HCT116 (cell line): ENCODE measurements around the gene IFI27L2. TPM values are rescaled to one million over a fixed set of nuclear protein-coding genes. Genes with fewer than 3 reads are reported as not detected.

ENCODE experiments used
- ATAC-seq: fragments of 200-7000 bp; cut with Tn5 transposase; 2 replicates; pipeline ENCODE4 v1.9.1; 2020; ENCODE audit warnings: mild to moderate bottlenecking, moderate library complexity
- BruUV-seq: library from RNA; stranded (reverse); fragments of 400-500 nt; replicated peaks from 2 replicates; lab custom pipeline; 2021; lab: Mats Ljungman, UMichigan
- CTCF ChIA-PET: fragments of 300-600 bp; sonication (Branson Sonifier 250); formaldehyde crosslinking; loops from one replicate; lab custom pipeline; 2021; ENCODE audit warnings: antibody characterized with exemption; lab: Charles Lee
- POLR2A ChIA-PET: fragments of 300-600, 350-600 bp; sonication (Branson Sonifier 250); formaldehyde crosslinking; loops from one replicate; lab custom pipeline; 2021; ENCODE audit warnings: antibody characterized with exemption; lab: Charles Lee
- RAD21 ChIA-PET, 2 experiments: fragments of 300-600 bp; sonication (Branson Sonifier 250); formaldehyde crosslinking; loops; one replicate each; lab custom pipeline; 2023; ENCODE audit warnings: low total read pairs in 2 of 2; ENCODE audit not compliant: uncharacterized antibody in 2 of 2, unreplicated experiment in 2 of 2, low non-redundant PET in 1 of 2; lab: Charles Lee
- DNase-seq: peaks from one replicate; pipeline ENCODE4 v3.0.0-alpha.2; 2010; ENCODE audit warnings: low read depth, low spot score
- H2AFZ ChIP-seq: fragments of 200-600 bp; shearing (Covaris generic), sonication (generic); 2 replicates; pipeline ENCODE4 v1.6.1; 2017; ENCODE audit warnings: low read depth, mixed run types, mixed read lengths, antibody characterized with exemption, low read length; ENCODE audit not compliant: poor library complexity, severe bottlenecking
- H3K27ac ChIP-seq: 2 replicates; pipeline ENCODE4 v1.5.1; 2012; ENCODE audit warnings: low read depth, low read length
- H3K27me3 ChIP-seq: fragments of 200-600 bp; sonication (generic); 2 replicates; pipeline ENCODE4 v1.6.1; 2016; ENCODE audit warnings: mixed run types, low read length, mixed read lengths; ENCODE audit not compliant: insufficient read depth
- H3K36me3 ChIP-seq, 2 experiments: fragments of 200-500 bp in 1 of 2; fragments of 200-600 bp in 1 of 2; sonication (Bioruptor generic) in 1 of 2; sonication (generic) in 1 of 2; 2 replicates each; pipeline versions ENCODE4 v1.5.1 to v1.6.1; 2014 to 2016; ENCODE audit warnings: low read length in 2 of 2, inconsistent platforms in 1 of 2, mixed read lengths in 1 of 2, mixed run types in 1 of 2; ENCODE audit not compliant: insufficient read depth in 2 of 2, control insufficient read depth in 1 of 2
- H3K4me1 ChIP-seq, 2 experiments: fragments of 200-600 bp in 1 of 2; sonication (generic) in 1 of 2; 2 replicates each; pipeline versions ENCODE4 v1.5.1 to v1.6.1; 2012 to 2017; ENCODE audit warnings: low read length in 2 of 2, inconsistent platforms in 1 of 2, mild to moderate bottlenecking in 1 of 2, mixed read lengths in 1 of 2, mixed run types in 1 of 2, moderate library complexity in 1 of 2; ENCODE audit not compliant: insufficient read depth in 2 of 2, control insufficient read depth in 1 of 2
- H3K4me2 ChIP-seq: fragments of 200-600 bp; sonication (generic); 2 replicates; pipeline ENCODE4 v1.6.1; 2017; ENCODE audit warnings: mixed run types, low read length, mixed read lengths
- H3K4me3 ChIP-seq, 2 experiments: fragments of 200-600 bp in 1 of 2; sonication (generic) in 1 of 2; replicated peaks in 1 of 2; 2 replicates each; pipeline ENCODE4 v1.5.1; 2011 to 2016; ENCODE audit warnings: low read length in 2 of 2, control low read depth in 1 of 2, low read depth in 1 of 2, mild to moderate bottlenecking in 1 of 2, mixed read lengths in 1 of 2, mixed run types in 1 of 2
- H3K79me2 ChIP-seq: fragments of 200-600 bp; sonication (generic); 2 replicates; pipeline ENCODE4 v1.6.1; 2017; ENCODE audit warnings: mild to moderate bottlenecking, mixed run types, low read length, moderate library complexity, mixed read lengths; ENCODE audit not compliant: insufficient read depth
- H3K9ac ChIP-seq: fragments of 200-600 bp; sonication (generic); 2 replicates; pipeline ENCODE4 v1.6.1; 2016; ENCODE audit warnings: low read length, mixed read lengths
- H3K9me2 ChIP-seq: fragments of 200-600 bp; sonication (generic), shearing (Covaris generic); 2 replicates; pipeline ENCODE4 v1.6.1; 2017; ENCODE audit warnings: mixed run types, mild to moderate bottlenecking, moderate library complexity; ENCODE audit not compliant: insufficient read depth
- H3K9me3 ChIP-seq, 2 experiments: fragments of 200-500 bp in 1 of 2; fragments of 200-600 bp in 1 of 2; sonication (Bioruptor generic) in 1 of 2; sonication (generic) in 1 of 2; 2 replicates each; pipeline ENCODE4 v1.6.1; 2014 to 2017; ENCODE audit warnings: low read length in 2 of 2, mixed read lengths in 2 of 2, inconsistent platforms in 1 of 2, low read depth in 1 of 2, mild to moderate bottlenecking in 1 of 2, mixed run types in 1 of 2, moderate library complexity in 1 of 2; ENCODE audit not compliant: control insufficient read depth in 1 of 2, insufficient read depth in 1 of 2
- H4K20me1 ChIP-seq: fragments of 200-600 bp; sonication (generic), shearing (Covaris generic); 2 replicates; pipeline ENCODE4 v1.6.1; 2017; ENCODE audit warnings: mixed run types, mild to moderate bottlenecking, moderate library complexity; ENCODE audit not compliant: insufficient read depth
- CEBPB ChIP-seq: IDR thresholded peaks from 2 replicates; pipeline ENCODE4 v1.6.1; 2012; ENCODE audit warnings: low read depth
- EGR1 ChIP-seq: IDR thresholded peaks from 2 replicates; pipeline ENCODE4 v1.6.1; 2012; ENCODE audit warnings: low read depth
- EZH2 ChIP-seq: fragments of 200-600 bp; sonication (generic); IDR thresholded peaks from 2 replicates; pipeline ENCODE4 v1.6.1; 2017; ENCODE audit warnings: antibody characterized with exemption, mixed run types
- EZH2phosphoT487 ChIP-seq: fragments of 200-600 bp; IDR thresholded peaks from 2 replicates; pipeline ENCODE4 v1.6.1; 2018; ENCODE audit warnings: antibody characterized with exemption, borderline replicate concordance
- FOSL1 ChIP-seq: IDR thresholded peaks from 2 replicates; pipeline ENCODE4 v1.6.1; 2012; ENCODE audit warnings: low read depth
- JUND ChIP-seq: IDR thresholded peaks from 2 replicates; pipeline ENCODE4 v1.6.1; 2012
- POLR2A ChIP-seq: IDR thresholded peaks from 2 replicates; pipeline ENCODE4 v1.7.0; 2011; ENCODE audit warnings: borderline replicate concordance; ENCODE audit not compliant: insufficient read depth, insufficient read length; ENCODE audit errors: extremely low read depth
- POLR2AphosphoS5 ChIP-seq: IDR thresholded peaks from 2 replicates; pipeline ENCODE4 v1.6.1; 2011; ENCODE audit warnings: mild to moderate bottlenecking, low read depth, low read length, moderate library complexity
- SP1 ChIP-seq: IDR thresholded peaks from 2 replicates; pipeline ENCODE4 v1.6.1; 2012; ENCODE audit warnings: low read depth
- YY1 ChIP-seq: IDR thresholded peaks from 2 replicates; pipeline ENCODE4 v1.6.1; 2011; ENCODE audit warnings: low read length, low read depth, moderate library complexity, mild to moderate bottlenecking; ENCODE audit not compliant: insufficient replicate concordance; ENCODE audit errors: extremely low read depth
- ZNF274 ChIP-seq: fragments of 200-500 bp; sonication (Bioruptor generic); IDR thresholded peaks from 2 replicates; pipeline ENCODE4 v1.6.1; 2014; ENCODE audit warnings: mild to moderate bottlenecking, low read depth, low read length, inconsistent platforms
- intact Hi-C: fragments of 100-400 bp; cut with micrococcal nuclease; formaldehyde crosslinking; loops from 2 replicates; pipeline ENCODE4 v1.10.0; 2022
- total RNA-seq: library from RNA; stranded (reverse); gene quantifications from one replicate; pipeline ENCODE4 v1.2.1, GENCODE V29; 2021; ENCODE audit not compliant: unreplicated experiment
- TF ChIP-seq, protein P1 (sequence below): IDR thresholded peaks from 2 replicates; pipeline ENCODE4 v1.6.1; 2012
- TF ChIP-seq, protein P2 (sequence below), 3 experiments: fragments of 200-600 bp in 1 of 3; sonication (generic) in 1 of 3; IDR thresholded peaks in 2 of 3; conservative IDR thresholded peaks in 1 of 3; 2 replicates each; pipeline ENCODE4 v1.5.1; 2012 to 2017; ENCODE audit warnings: low read depth in 2 of 3, low read length in 2 of 3, antibody characterized with exemption in 1 of 3, borderline replicate concordance in 1 of 3, control low read depth in 1 of 3, mild to moderate bottlenecking in 1 of 3, mixed read lengths in 1 of 3, mixed run types in 1 of 3, moderate library complexity in 1 of 3; ENCODE audit not compliant: insufficient read depth in 1 of 3
- TF ChIP-seq, protein P3 (sequence below): IDR thresholded peaks from 2 replicates; pipeline ENCODE4 v1.6.1; 2012
- TF ChIP-seq, protein P4 (sequence below): IDR thresholded peaks from 2 replicates; pipeline ENCODE4 v1.6.1; 2012; ENCODE audit warnings: low read depth

IFI27L2 gene
- total RNA-seq, 1 experiment from 2014 or later, result 42.9 TPM

DNA sequence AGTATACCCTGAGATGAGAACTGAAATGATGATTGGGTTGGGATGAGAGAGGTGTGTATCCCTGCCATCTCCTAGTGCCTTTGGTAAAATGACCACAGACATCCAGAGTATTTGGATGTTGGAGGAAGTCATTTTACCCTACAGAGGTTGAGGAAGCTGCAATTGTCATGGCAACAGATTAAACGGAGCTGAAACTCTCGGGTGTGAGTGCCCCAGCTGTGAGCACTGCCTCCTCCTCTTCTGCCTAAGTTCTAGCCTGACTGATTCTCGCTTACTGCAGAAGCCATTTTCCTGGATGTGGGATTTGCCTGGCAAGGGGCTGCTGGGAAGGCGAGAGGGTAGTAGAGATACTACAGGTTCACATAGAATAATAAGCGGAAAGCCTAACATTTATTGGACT lies 34.4 kb upstream of the IFI27L2 start (continued):
- TF ChIP-seq EZH2, result no peak
- no peak for TF ChIP-seq CEBPB
- TF ChIP-seq FOSL1, result no peak
- TF ChIP-seq SP1, result no peak
- no peak for TF ChIP-seq EGR1
- no peak for TF ChIP-seq YY1
- TF ChIP-seq, protein P1, sequence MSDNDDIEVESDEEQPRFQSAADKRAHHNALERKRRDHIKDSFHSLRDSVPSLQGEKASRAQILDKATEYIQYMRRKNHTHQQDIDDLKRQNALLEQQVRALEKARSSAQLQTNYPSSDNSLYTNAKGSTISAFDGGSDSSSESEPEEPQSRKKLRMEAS, result no peak

DNA sequence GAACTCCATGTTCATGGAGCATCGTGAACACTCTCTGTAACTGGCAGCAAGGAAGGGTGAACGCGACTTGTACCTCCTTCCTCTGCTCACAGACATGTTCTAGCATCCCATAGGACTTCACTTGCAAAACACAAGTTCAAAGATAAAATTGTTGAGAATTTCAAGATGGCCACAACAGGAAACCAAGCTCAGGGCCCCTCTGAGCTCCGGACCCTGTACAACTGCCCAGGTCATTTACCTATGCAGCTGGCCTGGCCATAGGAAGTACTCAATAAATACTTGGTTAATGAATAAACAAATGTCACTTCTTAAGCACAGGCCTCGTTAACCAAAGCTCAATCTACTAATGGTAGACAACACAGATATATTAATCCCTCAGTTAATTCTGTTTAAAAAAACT lies 33.1 kb upstream of the IFI27L2 start:
- ATAC-seq, result no peak
- no peak overlapping the region for H3K4me2 ChIP-seq
- POLR2A ChIA-PET, result no interaction called here
- CTCF ChIA-PET, result interaction anchor here (0.9 kb wide), 1 partner anchor 324 kb away, joined by 3 read pairs; no protein-coding TSS in a partner anchor
- H3K9me3 ChIP-seq, result no peaks in the 10 kb centered on the region
- DNase-seq, result no peak
- no peaks in the 10 kb centered on the region for H3K9me2 ChIP-seq
- no peaks in the 10 kb centered on the region for H3K4me1 ChIP-seq
- BruUV-seq, result no TSS peak
- H3K9ac ChIP-seq, result no peak overlapping the region
- no peaks in the 10 kb centered on the region for H4K20me1 ChIP-seq
- RAD21 ChIA-PET, result no interaction called here
- H3K79me2 ChIP-seq, result no peaks in the 10 kb centered on the region
- H2AFZ ChIP-seq, result no peak overlapping the region
- no peak overlapping the region for H3K4me3 ChIP-seq
- H3K27ac ChIP-seq, result no peak overlapping the region
- intact Hi-C loops, result no loop called here
- TF ChIP-seq, protein P2, sequence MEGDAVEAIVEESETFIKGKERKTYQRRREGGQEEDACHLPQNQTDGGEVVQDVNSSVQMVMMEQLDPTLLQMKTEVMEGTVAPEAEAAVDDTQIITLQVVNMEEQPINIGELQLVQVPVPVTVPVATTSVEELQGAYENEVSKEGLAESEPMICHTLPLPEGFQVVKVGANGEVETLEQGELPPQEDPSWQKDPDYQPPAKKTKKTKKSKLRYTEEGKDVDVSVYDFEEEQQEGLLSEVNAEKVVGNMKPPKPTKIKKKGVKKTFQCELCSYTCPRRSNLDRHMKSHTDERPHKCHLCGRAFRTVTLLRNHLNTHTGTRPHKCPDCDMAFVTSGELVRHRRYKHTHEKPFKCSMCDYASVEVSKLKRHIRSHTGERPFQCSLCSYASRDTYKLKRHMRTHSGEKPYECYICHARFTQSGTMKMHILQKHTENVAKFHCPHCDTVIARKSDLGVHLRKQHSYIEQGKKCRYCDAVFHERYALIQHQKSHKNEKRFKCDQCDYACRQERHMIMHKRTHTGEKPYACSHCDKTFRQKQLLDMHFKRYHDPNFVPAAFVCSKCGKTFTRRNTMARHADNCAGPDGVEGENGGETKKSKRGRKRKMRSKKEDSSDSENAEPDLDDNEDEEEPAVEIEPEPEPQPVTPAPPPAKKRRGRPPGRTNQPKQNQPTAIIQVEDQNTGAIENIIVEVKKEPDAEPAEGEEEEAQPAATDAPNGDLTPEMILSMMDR (IDR thresholded peaks at IDR 0.05 in 2 of 3, conservative IDR thresholded peaks at IDR 0.05 in 1 of 3; ENCODE audit: borderline replicate concordance in 1 of 3, insufficient read depth in 1 of 3, low read depth in 2 of 3, low read length in 2 of 3), result no peak
- TF ChIP-seq, protein P3, sequence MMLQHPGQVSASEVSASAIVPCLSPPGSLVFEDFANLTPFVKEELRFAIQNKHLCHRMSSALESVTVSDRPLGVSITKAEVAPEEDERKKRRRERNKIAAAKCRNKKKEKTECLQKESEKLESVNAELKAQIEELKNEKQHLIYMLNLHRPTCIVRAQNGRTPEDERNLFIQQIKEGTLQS, result no peak
- no peak for TF ChIP-seq EGR1
- TF ChIP-seq, protein P4, sequence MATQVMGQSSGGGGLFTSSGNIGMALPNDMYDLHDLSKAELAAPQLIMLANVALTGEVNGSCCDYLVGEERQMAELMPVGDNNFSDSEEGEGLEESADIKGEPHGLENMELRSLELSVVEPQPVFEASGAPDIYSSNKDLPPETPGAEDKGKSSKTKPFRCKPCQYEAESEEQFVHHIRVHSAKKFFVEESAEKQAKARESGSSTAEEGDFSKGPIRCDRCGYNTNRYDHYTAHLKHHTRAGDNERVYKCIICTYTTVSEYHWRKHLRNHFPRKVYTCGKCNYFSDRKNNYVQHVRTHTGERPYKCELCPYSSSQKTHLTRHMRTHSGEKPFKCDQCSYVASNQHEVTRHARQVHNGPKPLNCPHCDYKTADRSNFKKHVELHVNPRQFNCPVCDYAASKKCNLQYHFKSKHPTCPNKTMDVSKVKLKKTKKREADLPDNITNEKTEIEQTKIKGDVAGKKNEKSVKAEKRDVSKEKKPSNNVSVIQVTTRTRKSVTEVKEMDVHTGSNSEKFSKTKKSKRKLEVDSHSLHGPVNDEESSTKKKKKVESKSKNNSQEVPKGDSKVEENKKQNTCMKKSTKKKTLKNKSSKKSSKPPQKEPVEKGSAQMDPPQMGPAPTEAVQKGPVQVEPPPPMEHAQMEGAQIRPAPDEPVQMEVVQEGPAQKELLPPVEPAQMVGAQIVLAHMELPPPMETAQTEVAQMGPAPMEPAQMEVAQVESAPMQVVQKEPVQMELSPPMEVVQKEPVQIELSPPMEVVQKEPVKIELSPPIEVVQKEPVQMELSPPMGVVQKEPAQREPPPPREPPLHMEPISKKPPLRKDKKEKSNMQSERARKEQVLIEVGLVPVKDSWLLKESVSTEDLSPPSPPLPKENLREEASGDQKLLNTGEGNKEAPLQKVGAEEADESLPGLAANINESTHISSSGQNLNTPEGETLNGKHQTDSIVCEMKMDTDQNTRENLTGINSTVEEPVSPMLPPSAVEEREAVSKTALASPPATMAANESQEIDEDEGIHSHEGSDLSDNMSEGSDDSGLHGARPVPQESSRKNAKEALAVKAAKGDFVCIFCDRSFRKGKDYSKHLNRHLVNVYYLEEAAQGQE, result no peak
- TF ChIP-seq EZH2phosphoT487, result no peak
- no peak for TF ChIP-seq YY1
- no peak for TF ChIP-seq SP1
- TF ChIP-seq ZNF274, result no peak
- TF ChIP-seq CEBPB, result no peak
- no peak for TF ChIP-seq POLR2AphosphoS5
- TF ChIP-seq JUND, result no peak
- TF ChIP-seq POLR2A, result no peak
- TF ChIP-seq, all 23 proteins: peak for 0
- no peaks in the 10 kb centered on the region for H3K27me3 ChIP-seq
- no peaks in the 10 kb centered on the region for H3K36me3 ChIP-seq
